Adrenal gland (tissue), 5 donors: ENCODE data around the gene PLCB1.
"Not testable (repeated sequence)": the region's sequence is repeated elsewhere in the genome, so short reads cannot be mapped to it uniquely, and the experiment has no call there.

ENCODE experiments used
- CTCF ChIP-seq, 6 experiments: fragments of 450-650 bp in 4 of 6; fragments of 200-600 bp in 2 of 6; sonication (generic) in 1 of 6; IDR thresholded peaks; 1 replicate in 5 of 6; 2 replicates in 1 of 6; pipeline versions ENCODE4 v1.5.1 to v1.8.0; 2016 to 2021; ENCODE audit warnings: antibody characterized with exemption in 6 of 6, mild to moderate bottlenecking in 2 of 6, moderate library complexity in 1 of 6
- POLR2A ChIP-seq, 2 donors: fragments of 450-650 bp; IDR thresholded peaks; one replicate each; pipeline ENCODE4 v1.6.1; 2017; ENCODE audit warnings: antibody characterized with exemption in 2 of 2, mild to moderate bottlenecking in 2 of 2, moderate library complexity in 1 of 2
- donor health status: DM: no; HTN: no; CAD: no.

- not testable (repeated sequence) for TF ChIP-seq CTCF, POLR2A (IDR thresholded peaks at IDR 0.05)
Observed at GRCh38 chr20:8644468-8644867, 512.4 kb downstream of the PLCB1 start.
